CD4-positive, alpha-beta T cell treated with Interleukin-15 for 1 hour (primary cell): ENCODE data around the gene ZNF513.
"Not testable (repeated sequence)": the region's sequence is repeated elsewhere in the genome, so short reads cannot be mapped to it uniquely, and the experiment has no call there.

Experiments
- DNase-seq: peaks from one replicate; pipeline ENCODE4 v3.0.0-alpha.2; 2020

ZNF513 gene

GRCh38 chr2:27353762-27354596, 26.6 kb downstream of the ZNF513 start:
- DNase-seq, result no peak

GRCh38 chr2:27353386-27353761, 27.2 kb downstream of the ZNF513 start:
- DNase-seq, result not testable (repeated sequence)

DNA sequence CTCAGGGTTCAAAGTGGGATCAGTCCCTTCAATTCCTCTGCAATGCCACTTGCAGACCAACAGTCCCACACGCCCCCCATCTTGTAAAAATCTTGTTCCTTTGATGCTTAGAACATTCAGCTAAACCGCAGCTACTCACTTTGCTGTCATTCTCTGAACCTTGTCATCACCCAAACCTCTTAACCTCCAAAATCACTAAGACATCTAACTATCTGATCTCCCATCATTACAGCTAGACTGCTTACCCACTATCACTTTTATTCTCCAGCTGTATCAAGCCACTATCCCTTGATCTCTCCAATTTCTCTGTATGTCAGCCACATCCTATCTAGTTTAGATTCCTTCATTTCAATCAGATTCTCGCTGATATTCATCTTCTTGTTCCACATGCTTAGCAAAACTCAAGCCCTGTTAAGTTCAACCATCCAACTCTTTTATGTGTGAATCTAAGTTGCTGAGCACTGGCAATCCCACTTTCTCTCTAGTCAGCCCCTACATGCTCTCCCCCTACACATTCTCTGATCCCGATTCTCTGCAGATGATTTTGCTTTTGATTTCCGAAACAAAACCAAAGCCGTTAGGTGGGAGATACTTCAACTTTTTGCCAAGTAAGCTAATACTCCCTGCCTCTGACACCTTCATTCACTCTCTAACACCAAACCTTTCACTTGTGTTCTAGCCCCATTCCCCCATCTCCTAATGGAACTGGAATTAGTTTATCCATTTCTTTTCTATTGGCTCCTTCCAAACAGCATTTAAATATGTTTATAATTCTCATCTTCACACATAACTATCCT, 28.5 kb downstream of the ZNF513 start:
- DNase-seq, result no peak

DNA sequence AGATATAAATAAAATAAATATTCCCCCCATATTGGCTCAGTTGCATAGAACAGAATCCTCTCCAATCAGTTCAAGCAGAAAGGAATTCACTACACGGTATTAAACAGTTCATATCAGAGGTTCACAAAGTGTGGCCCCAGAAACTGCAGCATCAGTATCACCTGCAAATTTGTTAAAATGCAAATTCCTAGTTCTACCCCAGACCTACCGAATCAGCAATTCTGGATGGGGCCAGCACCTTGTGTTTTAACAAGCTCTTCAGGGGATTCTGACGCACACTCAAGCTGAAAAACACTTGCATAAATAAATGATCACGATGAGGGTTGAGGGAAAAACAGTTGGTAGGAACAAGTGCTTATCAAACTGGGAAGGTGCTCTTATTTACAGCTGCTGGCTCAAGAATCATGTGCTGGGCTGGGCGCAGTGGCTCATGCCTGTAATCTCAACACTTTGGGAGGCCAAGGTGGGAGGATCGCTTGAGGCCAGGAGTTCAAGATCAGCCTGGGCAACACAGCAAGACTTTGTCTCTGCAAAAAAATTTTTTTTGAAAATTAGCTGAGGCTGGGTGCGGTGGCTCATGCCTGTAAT, 30.3 kb downstream of the ZNF513 start:
- no peak for DNase-seq

- no peak for DNase-seq
Observed at GRCh38 chr2:27347641-27348040, 32.9 kb downstream of the ZNF513 start.

DNA sequence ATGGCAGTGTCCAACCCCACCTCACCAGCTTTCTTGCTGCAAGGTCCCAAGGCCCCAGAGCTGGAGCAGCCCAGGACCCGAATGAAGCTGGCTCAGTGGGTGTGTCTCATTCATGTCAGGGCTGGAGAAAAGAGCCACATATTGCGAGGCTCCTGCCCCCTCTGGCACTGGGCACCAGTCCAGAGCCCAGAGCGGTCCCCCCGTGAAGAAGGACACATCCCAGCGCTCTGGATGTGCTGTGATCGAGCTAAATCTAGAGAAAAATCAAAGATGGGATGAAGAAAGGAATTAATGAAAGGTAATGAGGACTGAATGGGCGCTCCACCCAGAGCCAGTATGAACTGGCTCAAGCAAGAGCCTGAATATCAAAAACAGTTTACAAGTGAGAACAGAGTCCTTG, 44.4 kb downstream of the ZNF513 start:
- DNase-seq, result no peak

- DNase-seq, result no peak
Observed at GRCh38 chr2:27335311-27335710, 45.2 kb downstream of the ZNF513 start.
